LNCaP clone FGC (cell line): ENCODE measurements around the gene COL6A2.

Source experiments
- DNase-seq: peaks from one replicate; pipeline ENCODE4 v3.0.0-alpha.2; 2011; ENCODE audit warnings: low read depth
- H3K4me3 ChIP-seq: 2 replicates; pipeline ENCODE4 v1.5.1; 2011; ENCODE audit warnings: mild to moderate bottlenecking, low read depth, low read length, control low read depth
- TF ChIP-seq, protein P1 (sequence below): IDR thresholded peaks from 2 replicates; pipeline ENCODE4 v1.5.1; 2012; ENCODE audit warnings: mild to moderate bottlenecking; ENCODE audit not compliant: control insufficient read depth, insufficient read depth; ENCODE audit errors: extremely low read depth

Gene COL6A2

GRCh38 chr21:46157396-46157986 lies 59.6 kb downstream of the COL6A2 start:
- TF ChIP-seq, protein P1, sequence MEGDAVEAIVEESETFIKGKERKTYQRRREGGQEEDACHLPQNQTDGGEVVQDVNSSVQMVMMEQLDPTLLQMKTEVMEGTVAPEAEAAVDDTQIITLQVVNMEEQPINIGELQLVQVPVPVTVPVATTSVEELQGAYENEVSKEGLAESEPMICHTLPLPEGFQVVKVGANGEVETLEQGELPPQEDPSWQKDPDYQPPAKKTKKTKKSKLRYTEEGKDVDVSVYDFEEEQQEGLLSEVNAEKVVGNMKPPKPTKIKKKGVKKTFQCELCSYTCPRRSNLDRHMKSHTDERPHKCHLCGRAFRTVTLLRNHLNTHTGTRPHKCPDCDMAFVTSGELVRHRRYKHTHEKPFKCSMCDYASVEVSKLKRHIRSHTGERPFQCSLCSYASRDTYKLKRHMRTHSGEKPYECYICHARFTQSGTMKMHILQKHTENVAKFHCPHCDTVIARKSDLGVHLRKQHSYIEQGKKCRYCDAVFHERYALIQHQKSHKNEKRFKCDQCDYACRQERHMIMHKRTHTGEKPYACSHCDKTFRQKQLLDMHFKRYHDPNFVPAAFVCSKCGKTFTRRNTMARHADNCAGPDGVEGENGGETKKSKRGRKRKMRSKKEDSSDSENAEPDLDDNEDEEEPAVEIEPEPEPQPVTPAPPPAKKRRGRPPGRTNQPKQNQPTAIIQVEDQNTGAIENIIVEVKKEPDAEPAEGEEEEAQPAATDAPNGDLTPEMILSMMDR: no peak
- DNase-seq: no peak
- no peak overlapping the region for H3K4me3 ChIP-seq

DNA sequence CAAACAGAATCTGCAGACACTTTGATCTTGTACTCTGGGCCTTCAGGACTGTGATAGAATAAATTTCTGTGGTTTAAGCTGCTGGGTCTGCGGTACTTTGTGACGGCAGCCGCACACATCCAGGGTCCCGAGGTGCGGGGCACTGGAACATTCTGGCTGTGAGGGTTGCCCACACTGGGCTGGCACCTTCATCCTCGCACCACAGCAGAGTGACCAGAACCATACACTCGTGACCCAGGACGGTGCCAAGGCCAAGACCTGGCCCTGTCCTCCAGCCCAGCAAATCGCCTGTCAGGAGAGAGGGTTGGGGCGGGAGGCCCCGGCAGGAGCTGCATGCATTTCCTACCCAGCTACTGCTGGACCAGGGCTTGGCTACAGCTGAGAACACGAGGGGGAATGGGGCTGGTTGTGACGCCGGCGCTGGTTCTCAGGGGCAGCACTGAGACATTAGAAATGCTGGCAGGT lies 60.1 kb downstream of the COL6A2 start:
- TF ChIP-seq, protein P1: no peak
- H3K4me3 ChIP-seq: no peak overlapping the region
- DNase-seq: no peak

DNA sequence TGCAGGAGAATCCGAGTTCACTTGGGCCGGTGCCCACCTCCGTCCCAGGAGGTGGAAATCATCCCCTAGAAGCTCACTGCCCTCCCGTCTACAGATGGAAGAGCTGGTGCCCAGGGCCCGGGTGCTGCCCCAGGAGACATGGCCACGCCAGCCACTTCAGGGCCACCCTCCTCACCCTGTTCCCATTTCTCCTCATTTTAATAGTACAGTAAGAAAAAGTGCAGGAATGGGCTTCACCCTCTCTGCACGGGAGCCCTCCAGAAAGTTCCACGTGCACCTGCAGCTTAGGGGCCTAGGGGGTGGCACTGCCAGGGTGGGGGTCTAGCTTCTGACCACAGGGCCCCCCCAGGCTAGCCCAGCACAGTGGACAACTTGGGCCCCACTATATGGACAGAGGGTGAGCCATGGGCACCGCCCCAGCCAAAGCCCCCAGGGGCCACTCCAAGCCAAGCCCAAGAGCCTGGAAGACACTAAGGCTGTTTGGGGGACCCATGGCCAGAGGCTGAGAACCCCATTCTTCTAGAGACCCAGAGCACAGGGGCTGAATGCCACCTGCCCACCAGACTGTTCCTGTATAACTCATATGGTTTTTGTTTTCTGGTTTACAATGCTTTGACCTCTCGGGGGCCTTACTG lies 60.9 kb downstream of the COL6A2 start:
- DNase-seq: no peak
- TF ChIP-seq, protein P1: no peak
- no peak overlapping the region for H3K4me3 ChIP-seq

DNA sequence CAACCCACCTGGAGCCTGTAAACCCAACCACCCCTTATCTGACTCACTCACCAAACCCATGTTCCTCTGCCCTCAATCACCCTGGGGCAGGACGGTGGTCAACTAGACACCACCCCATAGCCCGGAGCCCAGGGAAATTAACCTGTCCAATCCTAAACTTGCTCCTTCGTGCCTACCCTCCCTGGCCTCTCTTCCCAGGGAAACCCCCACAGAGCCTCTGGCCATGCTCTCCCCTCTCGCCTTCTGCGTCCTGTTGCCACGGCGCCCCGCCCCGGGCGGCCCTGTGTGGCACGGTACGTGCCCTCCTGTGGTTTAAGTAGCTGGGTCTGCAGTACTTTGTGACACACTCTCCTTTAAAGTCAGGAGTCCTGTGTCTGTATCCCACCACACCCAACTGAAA lies 61.5 kb downstream of the COL6A2 start:
- H3K4me3 ChIP-seq: no peak overlapping the region
- DNase-seq: no peak
- TF ChIP-seq, protein P1: no peak

- DNase-seq: no peak
- TF ChIP-seq, protein P1: no peak
- H3K4me3 ChIP-seq: no peak overlapping the region
Measured at GRCh38 chr21:46159841-46160656, 62.1 kb downstream of the COL6A2 start.

- TF ChIP-seq, protein P1: no peak
- DNase-seq: no peak
- no peak overlapping the region for H3K4me3 ChIP-seq
Measured at GRCh38 chr21:46160657-46160906, 62.7 kb downstream of the COL6A2 start.
